AG04449 (cell line): ENCODE data around the gene RAI1.

Experiments used
- CTCF ChIA-PET: fragments of 350-600 bp; formaldehyde crosslinking; extraction: SDS; loops from one replicate; lab custom pipeline; 2021; ENCODE audit warnings: antibody characterized with exemption; lab: Yijun Ruan, JAX
- POLR2A ChIA-PET: fragments of 400-600, 350-600 bp; formaldehyde crosslinking; extraction: SDS; loops from one replicate; lab custom pipeline; 2020; ENCODE audit warnings: antibody characterized with exemption, inconsistent platforms; lab: Yijun Ruan, JAX
- DNase-seq: peaks from one replicate; pipeline ENCODE4 v3.0.0-alpha.2; 2010; ENCODE audit warnings: low read depth, low spot score
- H3K4me3 ChIP-seq: 2 replicates; pipeline ENCODE4 v1.5.1; 2011; ENCODE audit warnings: low read depth, mild to moderate bottlenecking, control low read depth, low read length
- CTCF ChIP-seq: IDR thresholded peaks from one replicate; pipeline ENCODE4 v1.5.1; 2011; ENCODE audit warnings: mild to moderate bottlenecking, moderate library complexity, low read length, control low read depth, inconsistent platforms; ENCODE audit not compliant: insufficient read depth; ENCODE audit errors: missing control alignments

Gene RAI1

GRCh38 chr17:17763734-17764133 is 82.5 kb downstream of the RAI1 start:
- no peak for DNase-seq
- TF ChIP-seq CTCF, result no peak
- ChIA-PET CTCF (interaction anchor here (0.9 to 2.8 kb wide), 2 partner anchors 15 to 17 kb away, joined by 4 to 11 read pairs; no protein-coding TSS in a partner anchor), POLR2A (no interaction called here)
- H3K4me3 ChIP-seq, result no peak overlapping the region

- DNase-seq, result no peak
- no peak overlapping the region for H3K4me3 ChIP-seq
- ChIA-PET POLR2A (no interaction called here), CTCF (no interaction called here)
- no peak for TF ChIP-seq CTCF
Observed at GRCh38 chr17:17765359-17766076, 84.3 kb downstream of the RAI1 start.

GRCh38 chr17:17766077-17766743 is 85.0 kb downstream of the RAI1 start:
- no peak overlapping the region for H3K4me3 ChIP-seq
- ChIA-PET POLR2A (interaction anchor here (0.7 kb wide), 1 partner anchor 229 kb away, joined by 3 read pairs; no protein-coding TSS in a partner anchor), CTCF (interaction anchor here (1.4 kb wide), 1 partner anchor 59 kb away, joined by 4 read pairs; no protein-coding TSS in a partner anchor)
- no peak for TF ChIP-seq CTCF
- DNase-seq, result no peak

GRCh38 chr17:17766744-17767120 is 85.5 kb downstream of the RAI1 start:
- POLR2A ChIA-PET, result interaction anchor here (0.7 kb wide), 1 partner anchor 228 kb away, joined by 3 read pairs; no protein-coding TSS in a partner anchor

GRCh38 chr17:17767154-17767869 is 86.1 kb downstream of the RAI1 start:
- POLR2A ChIA-PET, result interaction anchor here (0.7 kb wide), 1 partner anchor 228 kb away, joined by 3 read pairs; no protein-coding TSS in a partner anchor
- no peak for TF ChIP-seq CTCF
- H3K4me3 ChIP-seq, result no peak overlapping the region
- DNase-seq, result no peak
- CTCF ChIA-PET, result interaction anchor here (0.8 to 1.4 kb wide), 6 partner anchors 10 to 88 kb away, joined by 3 to 4 read pairs (median 3); no protein-coding TSS in a partner anchor

More at GRCh38 chr17:17766744-17767120, 85.5 kb downstream of the RAI1 start:
- no peak overlapping the region for H3K4me3 ChIP-seq
- no peak for DNase-seq
- no peak for TF ChIP-seq CTCF
- CTCF ChIA-PET, result interaction anchor here (0.9 to 1.4 kb wide), 2 partner anchors 60 to 87 kb away, joined by 3 to 4 read pairs; no protein-coding TSS in a partner anchor
